Uterus (tissue), 2 donors: ENCODE measurements around the gene LCORL.

ENCODE experiments used
- CTCF ChIP-seq, 4 experiments: fragments of 200-600 bp in 2 of 4; fragments of 450-650 bp in 2 of 4; sonication (generic) in 2 of 4; IDR thresholded peaks; one replicate each; pipeline ENCODE4 v1.5.1; 2016 to 2019; ENCODE audit warnings: antibody characterized with exemption in 4 of 4, mild to moderate bottlenecking in 2 of 4, moderate library complexity in 1 of 4
- POLR2A ChIP-seq, 2 donors: fragments of 450-650 bp; IDR thresholded peaks; one replicate each; pipeline ENCODE4 v1.6.1; 2016; ENCODE audit warnings: antibody characterized with exemption in 2 of 2, mild to moderate bottlenecking in 1 of 2, moderate library complexity in 1 of 2

- TF ChIP-seq CTCF (IDR thresholded peaks at IDR 0.05) (no peak), POLR2A (IDR thresholded peaks at IDR 0.05) (no peak)
Measured at GRCh38 chr4:17823871-17824669, 197.5 kb downstream of the LCORL start.
